Measurements from ENCODE around the gene TFDP2.

The TFDP2 gene

GRCh38 chr3:142046320-142047020 lies 102.9 kb downstream of the TFDP2 start:
- POLR2A ChIA-PET (ENCODE audit: low non-redundant PET), result no interaction called here
- CTCF ChIA-PET, result interaction anchor here (0.6 kb wide), 1 partner anchor 8 kb away, joined by 4 read pairs; no protein-coding TSS in a partner anchor

GRCh38 chr3:142040941-142041491 lies 108.3 kb downstream of the TFDP2 start:
- no peak overlapping the region for H3K27ac ChIP-seq
- no peak for TF ChIP-seq CTCF (conservative IDR thresholded peaks at IDR 0.05; ENCODE audit: low read depth)
- ChIA-PET CTCF (no interaction called here), POLR2A (ENCODE audit: low non-redundant PET) (no interaction called here)
- DNase-seq (ENCODE audit: low spot score), result no peak

More at GRCh38 chr3:142046320-142047020, 102.9 kb downstream of the TFDP2 start:
- no peak for DNase-seq (ENCODE audit: low spot score)
- no peak overlapping the region for H3K27ac ChIP-seq
- no peak for TF ChIP-seq CTCF (conservative IDR thresholded peaks at IDR 0.05; ENCODE audit: low read depth)

GRCh38 chr3:142035308-142035922 lies 113.9 kb downstream of the TFDP2 start:
- ChIA-PET POLR2A (ENCODE audit: low non-redundant PET) (no interaction called here), CTCF (no interaction called here)
- TF ChIP-seq CTCF (conservative IDR thresholded peaks at IDR 0.05; ENCODE audit: low read depth), result no peak
- H3K27ac ChIP-seq, result no peak overlapping the region
- DNase-seq (ENCODE audit: low spot score), result no peak

GRCh38 chr3:142033292-142033691 lies 116.1 kb downstream of the TFDP2 start:
- TF ChIP-seq CTCF (conservative IDR thresholded peaks at IDR 0.05; ENCODE audit: low read depth), result no peak
- no peak overlapping the region for H3K27ac ChIP-seq
- no peak for DNase-seq (ENCODE audit: low spot score)
- ChIA-PET CTCF (interaction anchor here (0.7 kb wide), 1 partner anchor 1331 kb away, joined by 3 read pairs; no protein-coding TSS in a partner anchor), POLR2A (ENCODE audit: low non-redundant PET) (no interaction called here)

- no peak for TF ChIP-seq CTCF (conservative IDR thresholded peaks at IDR 0.05; ENCODE audit: low read depth)
- no peak overlapping the region for H3K27ac ChIP-seq
- ChIA-PET POLR2A (ENCODE audit: low non-redundant PET) (no interaction called here), CTCF (interaction anchor here (0.6 kb wide), 1 partner anchor 27 kb away, joined by 3 read pairs; no protein-coding TSS in a partner anchor)
- DNase-seq (ENCODE audit: low spot score), result no peak
These were observed 117.8 kb downstream of the TFDP2 start for GRCh38 chr3:142031575-142031974.

DNA sequence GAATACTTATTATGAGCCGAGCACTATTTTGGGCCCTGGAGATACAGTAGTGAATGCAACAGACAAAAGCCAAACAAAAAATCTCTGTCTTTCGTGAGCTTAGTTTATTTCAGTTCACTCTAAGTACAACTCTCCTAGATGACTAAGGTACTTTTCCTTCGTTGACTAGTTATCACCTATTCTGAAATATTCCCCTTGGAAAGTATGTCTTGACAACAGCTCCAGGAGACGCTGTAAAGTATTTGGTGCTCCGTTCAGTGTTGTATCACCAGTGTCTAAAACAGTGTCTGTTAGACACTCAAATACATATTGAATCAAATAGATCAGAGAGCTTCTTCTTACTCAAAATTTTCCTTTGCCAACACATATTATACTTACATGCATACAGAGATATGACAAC lies 119.6 kb downstream of the TFDP2 start:
- TF ChIP-seq CTCF (conservative IDR thresholded peaks at IDR 0.05; ENCODE audit: low read depth), result no peak
- CTCF ChIA-PET, result no interaction called here

More for the DNA sequence above, 119.6 kb downstream of the TFDP2 start:
- no peak overlapping the region for H3K27ac ChIP-seq
- DNase-seq (ENCODE audit: low spot score), result no peak
- POLR2A ChIA-PET (ENCODE audit: low non-redundant PET), result no interaction called here

Data from RWPE1 (cell line).